ENCODE measurements around the gene HLCS.

HLCS gene

GRCh38 chr21:36734367-36735200 is 231.9 kb downstream of the HLCS start:
- H3K4me3 ChIP-seq (ENCODE audit: low read depth in 1 of 2, low read length in 1 of 2), result no peak overlapping the region
- no peak overlapping the region for H3K27ac ChIP-seq
- H3K9me3 ChIP-seq, result no peaks in the 10 kb centered on the region
- H3K36me3 ChIP-seq, result no peaks in the 10 kb centered on the region
- no peak for TF ChIP-seq CTCF (IDR thresholded peaks at IDR 0.05)
- peaks cover 37% of the 10 kb centered on the region for H3K27me3 ChIP-seq
- no peaks in the 10 kb centered on the region for H3K4me1 ChIP-seq (ENCODE audit: control insufficient read depth in 1 of 2, insufficient read depth in 1 of 2, low read depth in 1 of 2, low read length in 1 of 2)

GRCh38 chr21:36733857-36734256 is 232.6 kb downstream of the HLCS start:
- TF ChIP-seq CTCF (IDR thresholded peaks at IDR 0.05), result no peak
- Histone ChIP-seq H3K27me3 (peaks cover 39% of the 10 kb centered on the region), H3K27ac (no peak overlapping the region), H3K4me3 (ENCODE audit: low read depth in 1 of 2, low read length in 1 of 2) (no peak overlapping the region), H3K4me1 (ENCODE audit: control insufficient read depth in 1 of 2, insufficient read depth in 1 of 2, low read depth in 1 of 2, low read length in 1 of 2) (no peaks in the 10 kb centered on the region), H3K36me3 (no peaks in the 10 kb centered on the region), H3K9me3 (no peaks in the 10 kb centered on the region)

- Histone ChIP-seq H3K4me3 (ENCODE audit: low read depth in 1 of 2, low read length in 1 of 2) (no peak overlapping the region), H3K4me1 (ENCODE audit: control insufficient read depth in 1 of 2, insufficient read depth in 1 of 2, low read depth in 1 of 2, low read length in 1 of 2) (no peaks in the 10 kb centered on the region), H3K27ac (no peak overlapping the region), H3K27me3 (peaks cover 30% of the 10 kb centered on the region), H3K9me3 (no peaks in the 10 kb centered on the region), H3K36me3 (no peaks in the 10 kb centered on the region)
- no peak for TF ChIP-seq CTCF (IDR thresholded peaks at IDR 0.05)
These were observed 233.7 kb downstream of the HLCS start for GRCh38 chr21:36732761-36733160.

GRCh38 chr21:36732217-36732616 is 234.3 kb downstream of the HLCS start:
- Histone ChIP-seq H3K27ac (no peak overlapping the region), H3K27me3 (peaks cover 29% of the 10 kb centered on the region), H3K4me1 (ENCODE audit: control insufficient read depth in 1 of 2, insufficient read depth in 1 of 2, low read depth in 1 of 2, low read length in 1 of 2) (no peaks in the 10 kb centered on the region), H3K36me3 (no peaks in the 10 kb centered on the region), H3K9me3 (no peaks in the 10 kb centered on the region), H3K4me3 (ENCODE audit: low read depth in 1 of 2, low read length in 1 of 2) (no peak overlapping the region)
- no peak for TF ChIP-seq CTCF (IDR thresholded peaks at IDR 0.05)

GRCh38 chr21:36730291-36731281 is 235.9 kb downstream of the HLCS start:
- H3K27me3 ChIP-seq, result peaks cover 32% of the 10 kb centered on the region
- H3K9me3 ChIP-seq, result no peaks in the 10 kb centered on the region
- no peak overlapping the region for H3K27ac ChIP-seq
- H3K4me1 ChIP-seq (ENCODE audit: control insufficient read depth in 1 of 2, insufficient read depth in 1 of 2, low read depth in 1 of 2, low read length in 1 of 2), result no peaks in the 10 kb centered on the region
- no peak overlapping the region for H3K4me3 ChIP-seq (ENCODE audit: low read depth in 1 of 2, low read length in 1 of 2)
- H3K36me3 ChIP-seq, result no peaks in the 10 kb centered on the region
- TF ChIP-seq CTCF (IDR thresholded peaks at IDR 0.05), result no peak
